NCI-H1694 (cell line): ENCODE measurements around the gene DGKZ.

ENCODE experiments used
- DNase-seq: peaks from one replicate; lab custom pipeline; 2025; lab: John Stamatoyannopoulos, UW

Gene DGKZ

DNA sequence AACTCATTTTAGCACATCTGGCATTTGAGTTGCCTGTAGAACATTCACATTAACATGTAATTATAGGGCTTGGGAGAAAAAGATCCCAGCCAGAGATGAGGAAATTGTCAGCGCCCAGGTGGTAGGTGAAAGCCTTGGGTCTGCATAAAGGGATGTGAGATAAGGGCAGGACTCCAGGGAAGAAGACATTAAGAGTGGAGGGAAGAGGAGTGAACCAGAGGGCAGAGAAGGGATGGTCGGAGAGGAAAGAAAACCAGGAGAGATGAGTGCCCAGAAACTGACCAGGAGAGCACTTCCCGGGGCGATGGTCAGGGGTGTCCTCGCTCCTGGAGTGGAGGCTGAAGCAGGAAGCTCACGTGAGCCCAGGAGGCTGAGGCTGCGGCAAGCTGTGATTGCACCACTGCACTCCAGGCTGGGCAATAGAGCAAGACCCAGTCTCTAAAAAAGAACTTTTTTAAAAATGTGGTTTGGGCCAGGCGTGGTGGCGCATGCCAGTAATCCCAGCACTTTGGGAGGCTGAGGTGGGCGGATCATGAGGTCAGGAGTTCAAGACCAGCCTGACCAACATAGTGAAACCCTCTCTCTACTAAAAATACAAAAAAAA is 20.3 kb upstream of the DGKZ start:
- no peak for DNase-seq

GRCh38 chr11:46327829-46328228 is 19.4 kb upstream of the DGKZ start:
- no peak for DNase-seq

GRCh38 chr11:46330154-46330553 is 17.1 kb upstream of the DGKZ start:
- no peak for DNase-seq

- no peak for DNase-seq
Observed at GRCh38 chr11:46330563-46331281, 16.5 kb upstream of the DGKZ start.

DNA sequence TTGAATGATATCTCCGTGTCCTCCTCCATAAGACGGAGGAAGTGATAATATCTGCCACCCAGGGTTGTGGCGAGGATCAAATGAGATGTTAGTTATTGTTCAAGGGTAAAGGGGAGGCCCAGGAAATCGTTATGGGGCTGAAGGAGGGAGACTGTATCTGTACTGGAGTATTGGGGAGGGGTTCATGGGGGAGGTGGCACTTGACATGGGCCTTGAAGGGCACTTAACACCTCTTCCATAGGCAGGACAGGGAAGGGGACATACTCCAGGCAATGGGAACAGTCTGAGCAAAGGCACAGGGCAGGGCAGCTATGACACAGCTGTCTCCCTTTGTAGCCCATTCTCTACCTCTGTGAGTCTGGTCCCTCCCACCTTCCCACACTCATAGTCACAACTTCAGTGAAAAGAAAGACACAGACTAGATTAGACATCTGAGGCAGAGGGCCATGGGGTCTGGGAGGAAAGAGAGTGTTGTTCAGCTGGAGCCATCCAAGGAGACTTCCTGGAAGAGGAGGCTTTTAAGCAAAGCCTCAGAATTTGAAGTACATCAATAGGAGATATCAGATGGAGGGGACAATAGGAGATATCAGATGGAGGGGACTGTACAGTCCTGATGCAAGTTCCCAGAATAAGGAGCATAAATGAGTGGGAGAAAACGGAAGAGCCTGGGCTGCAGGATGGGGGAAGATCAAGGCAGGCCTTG is 15.8 kb upstream of the DGKZ start:
- no peak for DNase-seq

- DNase-seq = no peak
Observed at GRCh38 chr11:46332093-46332567, 15.1 kb upstream of the DGKZ start.

- DNase-seq = no peak
Observed at GRCh38 chr11:46332568-46333393, 14.5 kb upstream of the DGKZ start.

DNA sequence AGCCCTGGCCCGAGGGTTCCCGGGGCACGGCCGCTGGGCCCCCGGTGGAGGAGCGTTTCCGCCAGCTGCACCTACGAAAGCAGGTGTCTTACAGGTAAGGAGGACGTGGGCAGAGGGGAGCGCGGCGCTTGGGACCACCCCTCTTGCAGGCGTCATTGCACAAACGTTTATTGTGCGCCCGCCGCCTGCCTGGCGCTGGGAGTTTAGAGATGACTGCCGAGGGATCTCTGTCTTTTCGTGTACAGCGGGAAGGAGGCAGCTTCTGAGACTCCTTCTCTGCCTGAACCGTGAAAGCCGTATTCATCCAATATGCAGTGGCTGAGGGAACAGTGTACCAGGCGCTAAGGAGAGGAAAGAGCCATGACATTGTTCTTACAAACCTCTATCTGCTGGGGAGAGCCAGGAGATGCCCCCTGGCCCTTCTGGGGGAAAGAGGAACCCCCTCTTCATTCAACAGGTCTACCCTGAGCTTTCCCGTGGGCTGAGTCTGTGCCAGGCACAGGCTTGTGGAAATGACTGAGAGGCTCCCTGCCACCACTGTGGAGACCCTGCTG is 13.8 kb upstream of the DGKZ start:
- no peak for DNase-seq

DNA sequence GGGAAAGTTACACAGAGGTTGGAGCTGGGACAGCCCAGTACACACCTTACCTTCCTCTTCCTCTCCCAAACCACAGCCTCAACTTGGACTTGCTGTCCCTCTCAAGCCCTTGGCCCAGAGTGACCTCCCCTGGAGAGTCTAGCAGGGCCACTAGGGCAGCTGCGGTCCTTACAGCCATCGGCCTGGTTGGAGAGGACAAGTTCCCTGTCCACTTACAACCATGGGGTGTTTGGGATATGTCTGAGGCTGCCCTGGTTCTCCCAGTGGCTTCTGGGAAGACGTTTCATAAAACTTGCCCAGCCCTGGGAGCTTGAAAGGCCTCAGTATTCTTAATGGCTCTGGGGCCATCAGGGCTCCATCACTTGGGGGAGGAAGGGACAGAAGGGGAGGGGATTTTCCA is 13.1 kb upstream of the DGKZ start:
- DNase-seq = no peak

DNA sequence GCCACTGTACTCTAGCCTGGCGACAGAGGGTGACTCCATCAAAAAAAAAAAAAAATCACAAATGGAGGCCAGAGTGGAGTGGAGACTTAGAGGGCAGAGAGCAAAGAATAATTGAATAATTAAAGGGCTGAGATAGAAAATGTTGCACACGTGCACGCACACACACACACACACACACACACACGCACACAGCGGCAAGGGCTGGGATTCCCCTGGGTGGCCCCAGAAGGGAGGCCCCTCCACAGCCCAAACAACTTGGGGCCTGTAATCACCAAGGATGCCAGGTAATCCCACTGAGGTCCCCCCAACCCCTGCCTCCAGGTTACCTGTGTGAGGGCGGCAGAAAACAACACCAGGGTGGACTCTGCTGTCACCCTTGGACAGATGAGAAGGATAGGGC is 12.0 kb upstream of the DGKZ start:
- DNase-seq = no peak

DNA sequence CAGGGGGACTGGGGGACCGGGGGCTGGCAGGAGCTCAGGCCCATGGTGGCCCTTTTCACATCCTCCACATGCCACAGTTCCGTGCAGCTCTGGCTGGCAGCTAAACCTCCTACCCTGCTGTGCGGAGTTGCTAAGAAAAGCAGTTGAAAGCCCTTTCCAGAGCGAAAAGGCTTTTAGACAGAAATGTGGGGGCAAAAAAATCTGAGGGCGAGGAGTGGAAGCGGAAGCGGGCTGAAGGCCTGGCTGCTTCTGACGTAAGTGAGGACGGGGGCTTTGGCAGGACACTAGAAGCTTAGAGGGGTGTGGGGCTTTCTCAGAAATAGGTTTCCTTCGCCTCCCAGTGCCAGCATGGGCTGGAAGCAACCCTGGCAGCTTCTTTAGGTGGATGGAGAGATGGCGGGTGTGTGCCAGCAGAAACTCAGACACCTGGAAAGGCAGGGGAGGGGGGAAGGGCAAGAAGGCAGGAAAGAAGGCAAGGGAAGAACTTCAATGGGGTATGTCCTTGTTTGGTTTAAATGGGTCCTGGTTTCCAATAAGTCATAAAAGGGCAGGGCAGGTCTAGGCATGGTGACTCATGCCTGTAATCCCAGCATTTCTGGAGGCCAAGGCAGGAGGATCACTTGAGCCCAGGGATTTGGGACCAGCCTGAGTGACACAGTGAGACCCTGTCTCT is 11.2 kb upstream of the DGKZ start:
- DNase-seq = no peak

DNA sequence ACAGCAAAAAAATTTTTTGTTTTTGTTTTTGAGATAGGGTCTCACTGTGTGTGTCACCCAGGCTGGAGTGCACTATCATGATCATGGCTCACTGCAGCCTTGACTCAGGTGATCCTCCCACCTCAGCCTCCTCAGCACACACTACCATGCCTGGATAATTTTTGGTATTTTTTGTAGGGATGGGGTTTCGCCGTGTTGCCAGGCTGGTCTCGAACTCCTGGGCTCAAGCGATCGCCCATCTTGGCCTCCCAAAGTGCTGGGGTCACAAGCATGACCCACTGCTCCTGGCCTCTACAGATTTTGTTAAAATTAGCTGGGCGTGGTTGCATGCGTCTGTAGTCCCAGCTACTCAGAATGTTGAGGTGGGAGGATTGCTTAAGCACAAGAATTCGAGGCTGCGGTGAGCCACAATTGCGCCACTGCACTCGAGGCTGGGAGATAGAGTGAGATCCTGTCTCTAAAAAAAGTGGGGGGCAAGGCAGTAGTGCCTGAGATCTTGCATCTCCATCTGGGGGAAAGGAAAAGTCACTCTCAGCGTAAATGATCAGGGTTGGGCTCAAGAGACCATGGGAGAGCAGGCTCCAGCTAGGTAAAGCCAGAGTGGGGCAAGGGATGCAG is 10.6 kb upstream of the DGKZ start:
- DNase-seq = no peak

DNA sequence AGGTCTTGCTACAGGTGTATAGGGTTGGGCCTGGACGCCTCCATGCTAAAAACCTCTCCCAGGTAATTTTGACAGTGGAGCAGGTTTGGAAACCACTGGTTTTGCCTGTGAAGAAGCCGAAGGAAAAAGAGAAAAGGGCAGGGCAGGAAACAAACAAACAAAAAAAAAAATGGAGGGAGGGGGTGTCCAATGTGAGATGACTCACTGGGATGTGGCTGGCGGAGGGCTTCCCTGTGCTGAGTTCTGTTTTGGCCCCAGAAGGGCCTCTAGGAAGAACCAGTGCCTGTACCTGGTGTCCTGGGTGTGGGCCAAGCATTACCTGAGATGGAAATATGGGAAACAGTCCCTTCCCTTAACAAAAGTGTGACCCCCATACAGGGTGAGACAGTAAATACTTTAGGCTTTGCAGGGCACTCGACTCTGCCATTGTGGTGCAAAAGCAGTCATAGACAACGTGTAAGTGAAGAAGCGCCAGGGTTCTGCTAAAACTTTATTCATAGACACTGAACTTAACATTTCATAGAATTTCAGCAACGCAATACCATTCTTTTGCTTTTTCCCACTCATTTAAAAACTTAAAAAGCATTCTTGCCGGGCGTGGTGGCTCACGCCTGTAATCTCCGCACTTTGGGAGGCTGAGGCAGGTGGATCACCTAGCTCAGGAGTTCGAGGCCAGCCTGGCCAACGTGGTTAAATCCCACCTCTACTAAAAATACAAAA is 9.5 kb upstream of the DGKZ start:
- no peak for DNase-seq

GRCh38 chr11:46338636-46338987 is 8.7 kb upstream of the DGKZ start:
- DNase-seq = no peak

DNA sequence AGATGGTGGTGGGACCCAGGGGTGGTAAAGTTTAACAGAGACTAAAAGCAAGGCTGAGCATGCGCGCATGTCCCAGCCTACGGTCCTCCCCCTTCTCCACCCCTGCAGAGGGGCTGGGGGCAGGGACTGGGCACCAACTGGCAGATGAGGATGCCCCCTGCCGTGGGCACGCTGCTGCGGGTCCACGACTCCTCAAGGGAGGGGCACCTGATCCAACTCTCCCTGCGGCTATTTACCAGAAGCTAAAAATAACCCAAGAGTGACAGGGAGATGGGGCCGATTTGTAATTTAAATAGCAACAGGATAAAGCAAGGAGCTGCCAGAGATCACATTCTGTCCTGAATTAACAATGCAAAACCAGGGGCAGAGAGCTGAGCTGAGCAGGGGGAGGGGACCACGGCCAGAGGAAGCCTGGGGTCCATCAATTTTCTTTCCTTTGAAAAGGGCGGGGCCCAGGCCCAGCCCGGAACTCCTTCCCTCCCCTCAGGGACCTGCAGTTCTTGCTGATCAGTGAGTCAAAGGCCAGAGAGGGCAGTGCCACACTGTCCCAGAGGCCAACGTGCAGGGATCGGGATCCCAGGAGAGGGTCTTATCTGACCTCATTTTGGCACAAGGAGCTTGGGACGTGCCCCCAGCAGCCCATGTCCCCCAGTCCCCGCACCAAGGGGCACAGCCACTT is 8.1 kb upstream of the DGKZ start:
- DNase-seq = peak; percentile 46

- DNase-seq = no peak
Observed at GRCh38 chr11:46339816-46340215, 7.4 kb upstream of the DGKZ start.

DNA sequence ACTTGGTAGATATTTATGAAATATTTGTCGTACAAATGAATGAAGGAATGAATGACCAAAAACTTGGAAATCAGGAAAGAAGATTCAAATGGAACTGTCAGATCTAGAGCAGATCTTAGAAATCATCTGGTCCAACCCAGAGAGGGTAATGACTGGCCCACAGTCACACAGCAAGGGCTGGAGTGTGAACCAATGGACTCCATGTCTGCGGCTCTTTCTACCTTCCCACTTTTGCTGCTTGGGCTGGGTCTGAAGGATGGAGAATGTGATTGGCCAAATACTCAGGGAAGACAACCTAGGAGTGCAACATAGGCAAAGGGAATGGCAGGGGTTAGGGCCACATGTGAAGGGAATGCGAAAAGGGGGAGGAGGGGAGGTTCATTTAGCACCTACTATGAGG is 5.8 kb upstream of the DGKZ start:
- no peak for DNase-seq

DNA sequence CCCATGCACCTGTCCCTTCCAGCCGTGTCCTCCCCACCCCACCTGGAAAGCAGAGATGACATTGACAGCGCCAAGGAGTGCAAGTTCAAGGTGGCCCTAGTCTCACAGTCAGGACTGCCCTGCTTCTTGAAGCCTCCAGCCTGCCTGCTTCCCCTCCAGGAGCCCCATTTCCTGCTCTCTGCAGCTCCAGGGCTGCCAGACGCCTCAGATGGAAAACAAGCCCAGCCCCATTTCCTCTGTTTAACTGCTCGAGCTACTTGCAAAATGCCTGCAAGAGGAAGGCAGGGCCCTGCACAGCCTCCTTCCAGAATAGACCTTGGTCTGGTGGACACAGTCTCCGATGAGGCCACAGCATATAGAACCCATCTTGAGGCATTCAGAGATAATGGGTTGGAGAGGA is 5.0 kb upstream of the DGKZ start:
- DNase-seq = no peak

DNA sequence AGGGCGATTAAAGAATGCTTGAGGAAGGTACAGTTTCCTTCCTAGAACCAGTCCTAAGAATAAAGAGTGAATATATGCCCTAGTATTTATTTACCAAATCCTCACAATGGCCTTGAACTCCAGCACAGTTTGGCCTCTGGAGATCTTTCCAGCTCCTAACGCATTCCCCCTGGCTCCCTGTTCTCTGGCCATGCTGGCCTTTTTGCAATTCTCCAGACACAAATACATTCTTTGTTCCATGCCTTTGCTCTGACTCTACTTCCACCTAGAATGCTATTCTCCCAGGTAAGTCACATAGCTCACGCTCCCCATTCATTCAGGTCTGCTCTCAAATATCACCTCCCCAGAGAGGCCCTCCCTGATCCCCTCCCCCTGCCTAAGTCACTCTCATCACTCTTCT is 3.7 kb upstream of the DGKZ start:
- DNase-seq = no peak

GRCh38 chr11:46345131-46345597 is 2.1 kb upstream of the DGKZ start:
- DNase-seq = no peak
